IPS DF 4.7 (cell line): Measurements from ENCODE around the gene ZNF451.
"Not testable (repeated sequence)": the region's sequence is repeated elsewhere in the genome, so short reads cannot be mapped to it uniquely, and the experiment has no call there.

Experiments used
- DNase-seq: peaks from one replicate; pipeline ENCODE4 v3.0.0-alpha.2; 2013; ENCODE audit warnings: low spot score; ENCODE audit errors: extremely low read depth

Gene ZNF451

GRCh38 chr6:57091375-57091774 is 1.4 kb downstream of the ZNF451 start:
- DNase-seq = not testable (repeated sequence)

- no peak for DNase-seq
These were observed 4.7 kb downstream of the ZNF451 start for GRCh38 chr6:57094689-57095088.

GRCh38 chr6:57097596-57097995 is 7.6 kb downstream of the ZNF451 start:
- DNase-seq = no peak

GRCh38 chr6:57102976-57103375 is 13.0 kb downstream of the ZNF451 start:
- no peak for DNase-seq

GRCh38 chr6:57104336-57104735 is 14.3 kb downstream of the ZNF451 start:
- DNase-seq = no peak

GRCh38 chr6:57106990-57107389 is 17.0 kb downstream of the ZNF451 start:
- DNase-seq = no peak

- no peak for DNase-seq
These were observed 18.7 kb downstream of the ZNF451 start for GRCh38 chr6:57108691-57109090.

GRCh38 chr6:57109880-57110279 is 19.9 kb downstream of the ZNF451 start:
- no peak for DNase-seq

- DNase-seq = no peak
These were observed 23.1 kb downstream of the ZNF451 start for GRCh38 chr6:57113105-57113504.

- DNase-seq = no peak
These were observed 26.8 kb downstream of the ZNF451 start for GRCh38 chr6:57116776-57117175.

- DNase-seq = no peak
These were observed 27.8 kb downstream of the ZNF451 start for GRCh38 chr6:57117796-57118195.

GRCh38 chr6:57123111-57123510 is 33.1 kb downstream of the ZNF451 start:
- no peak for DNase-seq

- DNase-seq = no peak
These were observed 37.8 kb downstream of the ZNF451 start for GRCh38 chr6:57127763-57128162.

- no peak for DNase-seq
These were observed 40.7 kb downstream of the ZNF451 start for GRCh38 chr6:57130661-57131177.

- DNase-seq = no peak
These were observed 45.0 kb downstream of the ZNF451 start for GRCh38 chr6:57134954-57135353.

GRCh38 chr6:57135885-57136284 is 45.9 kb downstream of the ZNF451 start:
- no peak for DNase-seq

- DNase-seq = no peak
These were observed 47.4 kb downstream of the ZNF451 start for GRCh38 chr6:57137350-57137749.

- no peak for DNase-seq
These were observed 48.0 kb downstream of the ZNF451 start for GRCh38 chr6:57138026-57138425.

GRCh38 chr6:57141451-57142177 is 51.6 kb downstream of the ZNF451 start:
- no peak for DNase-seq

- DNase-seq = no peak
These were observed 52.2 kb downstream of the ZNF451 start for GRCh38 chr6:57142178-57142525.

- DNase-seq = no peak
These were observed 53.7 kb downstream of the ZNF451 start for GRCh38 chr6:57143690-57144089.

GRCh38 chr6:57147401-57147800 is 57.4 kb downstream of the ZNF451 start:
- no peak for DNase-seq
